Lung microvascular endothelial cell (primary cell): ENCODE data around the gene S100A12. TPM values are rescaled to one million over a fixed set of nuclear protein-coding genes. Genes with fewer than 3 reads are reported as not detected.
"Not testable (repeated sequence)": the region's sequence is repeated elsewhere in the genome, so short reads cannot be mapped to it uniquely, and the experiment has no call there.

Source experiments
- DNase-seq, 2 donors: peaks; one replicate each; pipeline versions ENCODE4 v3.0.0 to v3.0.0-alpha.2; 2010; ENCODE audit warnings: low read depth in 2 of 2
- total RNA-seq: library from RNA; depleted of rRNA; stranded (reverse); fragments of >200 nt; gene quantifications from 2 replicates; pipeline ENCODE4 v1.2.1, GENCODE V29; 2014

Gene S100A12
- total RNA-seq, 1 donor from 2014 or later, result not detected

- DNase-seq, result no peak
These were observed 22.0 kb downstream of the S100A12 start for GRCh38 chr1:153353226-153353947.

- DNase-seq, result peak; percentile 67 to 78
These were observed 22.9 kb downstream of the S100A12 start for GRCh38 chr1:153352523-153352922.

GRCh38 chr1:153350321-153350957, 25.0 kb downstream of the S100A12 start:
- no peak for DNase-seq

- DNase-seq, result no peak
These were observed 25.8 kb downstream of the S100A12 start for GRCh38 chr1:153349363-153350320.

- no peak for DNase-seq
These were observed 26.7 kb downstream of the S100A12 start, which contains the start of gene PGLYRP4 for GRCh38 chr1:153348511-153349362. TSS of gene PGLYRP4 (minus strand) at chr1:153348841. CDS start at chr1:153347932, 909 bp downstream.

GRCh38 chr1:153347856-153348255, 27.6 kb downstream of the S100A12 start:
- no peak for DNase-seq

- not testable (repeated sequence) for DNase-seq
These were observed 28.4 kb downstream of the S100A12 start for GRCh38 chr1:153347049-153347448.

- no peak for DNase-seq
These were observed 29.2 kb downstream of the S100A12 start for GRCh38 chr1:153346077-153346723.

- no peak for DNase-seq
These were observed 30.0 kb downstream of the S100A12 start for GRCh38 chr1:153345187-153346076.

GRCh38 chr1:153344718-153345025, 30.7 kb downstream of the S100A12 start:
- no peak for DNase-seq

- DNase-seq, result no peak
These were observed 31.4 kb downstream of the S100A12 start for GRCh38 chr1:153343811-153344717.

- DNase-seq, result no peak
These were observed 32.3 kb downstream of the S100A12 start for GRCh38 chr1:153343040-153343681.

- DNase-seq, result no peak
These were observed 33.2 kb downstream of the S100A12 start for GRCh38 chr1:153342178-153342577.

GRCh38 chr1:153341431-153341934, 33.9 kb downstream of the S100A12 start:
- no peak for DNase-seq

GRCh38 chr1:153340356-153340755, 35.1 kb downstream of the S100A12 start:
- DNase-seq, result no peak

GRCh38 chr1:153339802-153340201, 35.6 kb downstream of the S100A12 start:
- no peak for DNase-seq

GRCh38 chr1:153337980-153338853, 37.2 kb downstream of the S100A12 start:
- no peak for DNase-seq
